Astrocyte of the cerebellum (primary cell): ENCODE data around the gene KCNC2.

Experiments
- DNase-seq: peaks from one replicate; pipeline ENCODE4 v3.0.0-alpha.2; 2011; ENCODE audit warnings: low read depth
- H3K4me3 ChIP-seq: 2 replicates; pipeline ENCODE4 v1.5.1; 2011; ENCODE audit warnings: mild to moderate bottlenecking, low read depth, low read length, moderate library complexity
- in situ Hi-C: cut with HindIII; loops from 2 replicates; pipeline ENCODE4 v1.10.0; 2017; ENCODE audit warnings: low sequenced_read_pairs
- TF ChIP-seq, protein P1 (sequence below): IDR thresholded peaks from 2 replicates; pipeline ENCODE4 v1.5.1; 2012; ENCODE audit warnings: low read length, low read depth, moderate library complexity, mild to moderate bottlenecking; ENCODE audit errors: missing control alignments

KCNC2 gene

DNA sequence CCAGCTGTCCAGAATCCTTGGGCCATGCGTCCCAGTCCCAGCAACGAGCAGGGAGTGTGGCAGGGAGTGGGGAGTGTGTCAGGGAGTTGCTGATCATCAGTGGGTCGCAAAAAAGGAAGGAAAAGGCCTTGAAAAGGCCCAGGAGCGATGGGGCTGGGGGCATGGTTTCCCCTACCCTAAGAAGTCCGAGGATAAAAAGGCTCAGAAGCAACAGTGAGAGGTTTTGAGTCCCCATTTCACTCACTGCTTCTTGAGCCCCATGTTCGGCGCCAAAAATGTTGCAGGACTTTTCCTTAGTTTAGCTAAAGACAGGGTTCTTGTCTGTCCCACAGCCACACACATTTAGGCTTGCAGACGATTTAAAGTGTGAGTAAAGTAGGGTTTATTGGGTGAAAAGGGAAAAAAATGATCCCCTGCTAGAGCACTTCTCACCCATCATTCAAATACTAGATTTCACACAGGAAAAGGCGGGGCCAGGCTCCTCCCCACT is 189.5 kb downstream of the KCNC2 start:
- in situ Hi-C loops, result no loop called here
- TF ChIP-seq, protein P1, sequence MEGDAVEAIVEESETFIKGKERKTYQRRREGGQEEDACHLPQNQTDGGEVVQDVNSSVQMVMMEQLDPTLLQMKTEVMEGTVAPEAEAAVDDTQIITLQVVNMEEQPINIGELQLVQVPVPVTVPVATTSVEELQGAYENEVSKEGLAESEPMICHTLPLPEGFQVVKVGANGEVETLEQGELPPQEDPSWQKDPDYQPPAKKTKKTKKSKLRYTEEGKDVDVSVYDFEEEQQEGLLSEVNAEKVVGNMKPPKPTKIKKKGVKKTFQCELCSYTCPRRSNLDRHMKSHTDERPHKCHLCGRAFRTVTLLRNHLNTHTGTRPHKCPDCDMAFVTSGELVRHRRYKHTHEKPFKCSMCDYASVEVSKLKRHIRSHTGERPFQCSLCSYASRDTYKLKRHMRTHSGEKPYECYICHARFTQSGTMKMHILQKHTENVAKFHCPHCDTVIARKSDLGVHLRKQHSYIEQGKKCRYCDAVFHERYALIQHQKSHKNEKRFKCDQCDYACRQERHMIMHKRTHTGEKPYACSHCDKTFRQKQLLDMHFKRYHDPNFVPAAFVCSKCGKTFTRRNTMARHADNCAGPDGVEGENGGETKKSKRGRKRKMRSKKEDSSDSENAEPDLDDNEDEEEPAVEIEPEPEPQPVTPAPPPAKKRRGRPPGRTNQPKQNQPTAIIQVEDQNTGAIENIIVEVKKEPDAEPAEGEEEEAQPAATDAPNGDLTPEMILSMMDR, result no peak
- DNase-seq, result no peak
- no peak overlapping the region for H3K4me3 ChIP-seq

DNA sequence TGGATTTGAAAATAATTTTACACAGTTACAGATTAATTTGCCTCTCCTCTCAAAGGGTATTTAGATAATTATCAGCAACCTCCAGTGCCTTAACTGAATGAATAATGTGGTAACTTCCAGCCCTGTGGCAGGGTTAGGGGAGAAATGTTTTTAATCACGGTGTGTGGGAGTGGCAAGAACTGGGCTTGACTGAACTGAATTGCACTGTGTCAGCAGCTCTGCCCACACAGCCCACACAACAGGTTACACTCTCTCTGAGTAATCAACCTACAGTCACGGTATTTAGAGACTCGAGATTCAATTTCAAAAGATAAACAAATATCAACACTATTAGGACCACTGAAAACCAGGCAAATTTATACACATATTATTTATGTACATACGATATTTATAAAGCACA is 198.5 kb downstream of the KCNC2 start:
- DNase-seq, result no peak
- in situ Hi-C loops, result no loop called here
- TF ChIP-seq, protein P1, result no peak
- no peak overlapping the region for H3K4me3 ChIP-seq

DNA sequence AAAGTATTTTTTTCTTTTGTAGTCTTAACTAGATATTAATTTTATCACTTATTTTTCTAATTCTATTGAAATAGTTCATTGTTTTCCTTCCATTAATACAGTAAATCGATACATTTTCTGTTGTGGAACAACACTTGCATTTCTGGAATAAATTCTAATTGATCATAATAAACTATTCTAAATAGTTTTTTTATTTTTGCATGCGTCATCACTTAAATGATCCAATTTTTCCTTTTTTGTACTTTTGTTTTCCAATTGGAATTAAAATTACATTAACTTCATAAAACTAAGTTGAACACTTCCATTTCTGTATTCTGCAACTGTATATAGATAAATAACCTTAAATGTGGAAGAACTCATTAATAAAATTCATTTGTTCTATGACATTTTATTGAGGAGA is 202.5 kb downstream of the KCNC2 start:
- DNase-seq, result no peak
- in situ Hi-C loops, result no loop called here
- H3K4me3 ChIP-seq, result no peak overlapping the region
- TF ChIP-seq, protein P1, result no peak

DNA sequence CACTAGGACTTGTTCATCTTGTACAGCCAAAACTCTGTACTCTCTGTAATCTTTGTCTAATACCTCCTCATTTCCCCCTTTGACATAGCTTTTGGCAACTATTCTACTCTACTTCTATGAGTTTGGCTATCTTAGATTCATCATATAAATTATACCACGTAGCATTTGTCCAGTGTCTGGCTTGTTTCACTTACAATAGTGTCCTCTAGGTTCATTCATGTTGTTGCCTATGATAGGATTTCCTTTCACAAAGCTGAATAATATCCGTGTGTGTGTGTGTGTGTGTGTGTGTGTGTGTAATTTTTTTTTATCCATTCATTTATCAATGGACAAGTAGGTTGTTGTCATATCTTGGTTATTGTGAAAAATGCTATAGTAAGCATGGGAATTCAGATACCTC is 209.5 kb downstream of the KCNC2 start:
- in situ Hi-C loops, result no loop called here
- TF ChIP-seq, protein P1, result no peak
- H3K4me3 ChIP-seq, result no peak overlapping the region
- DNase-seq, result no peak

DNA sequence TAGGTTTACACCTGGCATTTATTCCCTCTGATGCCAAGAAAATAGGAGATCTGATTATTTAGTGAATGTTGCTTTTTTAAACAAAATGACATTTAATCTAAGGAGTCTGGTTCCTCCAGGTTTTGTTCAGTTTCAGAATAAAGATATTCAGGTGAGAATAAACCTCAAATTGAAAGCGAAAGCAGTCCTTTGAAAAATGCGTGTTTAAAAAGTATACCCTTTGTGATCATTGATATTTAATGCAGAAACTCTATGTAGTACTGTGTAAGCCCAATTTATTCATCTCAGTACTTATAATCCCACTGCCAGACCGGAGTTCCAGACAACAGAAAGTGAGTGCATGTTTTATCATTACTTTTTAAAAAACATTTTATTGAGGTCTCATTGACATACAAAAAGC is 210.2 kb downstream of the KCNC2 start:
- in situ Hi-C loops, result no loop called here
- no peak for DNase-seq
- TF ChIP-seq, protein P1, result no peak

More for the DNA sequence above, 210.2 kb downstream of the KCNC2 start:
- H3K4me3 ChIP-seq, result no peak overlapping the region
